ENCODE results near the gene PODN.

Gene PODN

DNA sequence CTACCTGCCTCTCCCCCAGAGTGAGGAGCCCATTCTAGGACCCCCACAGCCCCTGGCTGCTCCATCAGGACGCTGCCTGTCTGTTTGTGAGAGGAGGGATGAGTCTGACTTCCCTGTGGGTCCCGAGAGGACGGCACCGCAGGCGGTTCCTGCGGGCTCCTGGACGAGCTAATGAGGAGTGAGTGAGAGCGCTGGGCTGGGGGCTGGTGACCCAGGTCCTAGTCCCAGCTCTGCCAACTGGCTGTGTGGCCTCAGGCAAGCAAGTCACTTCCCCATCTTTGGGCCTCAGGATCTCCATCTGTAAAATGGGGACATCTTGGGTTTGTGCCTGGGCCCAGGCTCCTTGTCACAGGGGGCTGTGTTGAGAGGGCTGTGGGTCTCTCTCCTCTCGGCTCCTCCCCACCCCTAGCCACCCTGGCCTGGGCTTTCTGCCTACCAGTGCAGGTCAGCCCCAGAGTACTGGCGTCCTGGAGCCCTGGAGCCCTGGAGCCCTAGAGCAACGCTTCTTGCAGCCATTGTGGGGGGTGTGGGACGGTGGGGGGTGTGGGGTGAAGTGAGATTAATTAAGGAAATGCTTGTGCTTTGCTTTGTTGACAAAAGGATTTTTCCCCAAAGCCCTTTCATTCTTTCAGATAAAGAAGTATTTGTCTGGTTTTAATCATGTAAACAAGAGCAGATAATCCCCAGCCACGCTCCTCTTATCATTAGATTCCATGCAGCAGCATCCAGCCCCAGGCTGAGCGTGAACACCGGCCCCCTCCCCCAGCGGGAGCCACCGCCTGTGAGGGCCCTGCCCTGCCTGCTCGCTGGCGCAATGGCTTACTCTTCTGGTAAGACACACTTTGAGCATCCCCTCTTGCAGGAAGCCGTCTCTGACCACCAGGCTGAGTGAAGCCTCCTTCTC is 53.6 kb downstream of the PODN start:
- peak; percentile 73 for DNase-seq

DNA sequence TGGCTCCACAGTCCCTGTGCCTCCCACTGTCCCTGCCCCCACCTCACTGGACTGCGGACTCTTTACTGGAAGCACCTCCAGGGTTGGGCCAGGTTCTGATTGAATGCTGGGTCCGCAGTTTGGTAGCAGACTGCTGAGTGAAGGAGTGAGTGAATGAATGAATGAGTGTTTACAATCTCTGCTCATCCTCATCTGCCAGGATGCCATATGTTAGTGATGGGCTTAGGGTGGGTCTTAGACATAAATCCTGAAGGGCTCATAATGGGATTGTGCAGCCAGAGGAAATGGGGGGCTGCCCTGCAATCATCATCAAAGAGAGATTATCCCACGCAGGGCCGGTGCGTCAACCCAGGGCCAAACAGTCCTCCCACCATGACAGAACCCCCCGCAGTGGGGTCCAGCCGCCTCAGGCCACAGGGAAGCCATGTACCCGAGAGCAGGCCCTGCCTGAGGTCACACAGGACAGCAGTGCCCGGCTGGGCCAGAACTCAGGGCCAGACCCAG is 54.3 kb downstream of the PODN start:
- DNase-seq = no peak

DNA sequence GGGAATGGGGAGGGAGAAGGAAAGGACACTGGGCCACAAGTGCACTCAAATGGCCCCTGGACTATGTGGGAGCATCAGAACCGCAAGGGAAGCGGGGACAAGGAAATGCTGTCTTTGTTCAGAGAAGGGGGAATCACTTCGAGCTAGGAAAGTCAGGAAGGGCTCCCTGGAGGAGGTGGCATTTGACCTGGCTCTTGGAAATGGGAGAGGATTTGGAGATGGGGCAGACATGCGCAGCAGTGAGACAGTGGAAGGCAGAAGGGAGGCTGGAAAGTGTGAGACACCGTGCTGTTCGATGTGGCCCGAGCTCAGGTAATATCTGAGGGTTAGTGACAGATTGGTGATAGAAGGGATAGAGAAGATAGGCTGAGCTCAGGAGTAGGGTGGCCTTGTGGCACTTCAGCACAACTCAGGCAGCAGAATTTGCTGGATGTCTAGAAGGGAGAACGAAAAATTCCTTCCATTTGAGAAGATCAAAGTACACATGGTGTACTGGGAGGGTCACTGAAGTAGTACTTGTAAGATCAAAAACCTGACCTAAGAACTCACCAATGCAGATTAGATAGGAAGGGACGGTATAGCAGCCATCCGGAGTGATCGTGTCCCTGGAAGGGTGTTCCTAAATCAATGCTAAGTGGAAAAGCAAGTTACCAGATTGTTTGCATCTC is 55.1 kb downstream of the PODN start:
- no peak for DNase-seq

DNA sequence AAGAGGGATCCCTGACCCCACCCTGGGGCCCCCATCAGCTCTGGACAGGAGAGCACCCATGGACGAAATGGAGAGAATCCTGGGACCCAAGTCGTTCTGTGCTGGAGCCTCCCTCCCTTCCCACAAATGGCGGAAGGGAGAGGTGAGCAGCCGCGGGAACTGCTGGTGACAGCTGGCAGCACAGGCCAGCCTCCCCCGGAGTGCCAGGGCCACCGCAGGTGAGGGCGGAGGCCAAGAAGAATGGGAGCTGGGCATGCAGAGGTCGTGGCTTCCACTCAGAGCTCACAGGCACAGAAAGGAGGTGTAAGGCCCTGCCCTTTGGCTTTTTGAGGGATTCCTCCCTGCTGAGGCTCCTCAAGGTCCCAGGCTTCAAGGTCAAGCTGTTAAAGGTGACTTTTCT is 55.8 kb downstream of the PODN start:
- no peak for DNase-seq

DNA sequence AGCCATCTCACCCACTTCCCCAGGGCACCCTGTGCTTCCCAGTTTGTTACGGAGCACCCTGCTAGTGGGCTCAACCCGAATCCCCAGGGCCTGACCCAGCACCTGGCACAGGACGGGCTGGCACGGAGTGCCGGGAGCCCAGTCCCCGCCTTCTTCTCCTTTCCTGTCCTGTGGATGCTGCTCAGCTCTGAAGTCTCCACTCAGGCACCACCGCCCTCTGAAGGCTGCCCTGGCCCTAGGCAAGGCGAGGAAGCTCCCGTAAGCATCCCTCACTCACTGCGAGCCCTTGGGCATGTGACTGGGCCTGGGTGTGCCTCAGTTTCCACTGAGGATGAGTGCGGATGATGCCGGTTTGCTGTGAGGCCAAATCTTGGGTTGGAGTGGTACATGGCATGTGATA is 58.6 kb downstream of the PODN start:
- DNase-seq = no peak

DNA sequence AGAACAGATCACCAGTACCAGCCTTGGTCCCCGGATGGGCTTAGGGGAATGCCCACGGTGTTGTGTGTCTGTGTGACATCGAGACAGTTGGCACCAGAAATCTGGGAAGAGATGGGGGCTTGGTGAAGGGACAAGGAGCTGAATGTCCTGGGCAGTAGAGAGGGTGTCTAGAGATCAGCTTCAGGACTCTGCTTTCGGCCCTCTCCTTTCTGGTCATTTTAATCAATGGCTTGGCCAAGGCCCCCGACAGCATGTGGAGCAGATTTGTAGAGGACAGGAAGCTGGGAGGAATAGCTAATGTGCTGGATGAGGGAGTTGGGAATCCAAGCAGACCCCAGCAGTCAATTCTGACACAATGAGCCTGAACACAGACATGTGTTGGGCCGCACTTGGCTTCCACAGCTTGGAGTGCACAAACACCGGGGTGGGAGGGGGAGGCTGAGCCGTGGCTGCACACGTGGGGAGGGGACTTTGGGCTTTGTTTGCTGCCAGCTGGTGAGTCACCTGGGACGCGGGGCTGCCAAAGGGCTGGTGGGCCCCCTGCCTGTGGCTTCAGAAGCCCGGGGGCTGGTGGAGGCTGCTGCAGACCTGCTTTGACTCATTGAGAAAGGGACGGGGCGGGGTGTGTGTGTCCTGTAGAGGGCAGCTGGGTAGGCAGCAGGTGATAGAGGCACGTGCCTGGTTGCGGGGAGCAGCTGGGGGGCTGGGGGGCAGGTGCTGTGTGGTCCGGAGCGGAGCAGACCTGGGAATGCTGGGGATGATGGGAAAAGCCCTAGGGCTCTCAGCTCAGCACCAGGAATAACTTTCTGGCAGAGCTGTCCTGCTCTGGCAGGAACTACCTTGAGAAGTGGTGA is 59.5 kb downstream of the PODN start:
- peak; percentile 34 for DNase-seq

DNA sequence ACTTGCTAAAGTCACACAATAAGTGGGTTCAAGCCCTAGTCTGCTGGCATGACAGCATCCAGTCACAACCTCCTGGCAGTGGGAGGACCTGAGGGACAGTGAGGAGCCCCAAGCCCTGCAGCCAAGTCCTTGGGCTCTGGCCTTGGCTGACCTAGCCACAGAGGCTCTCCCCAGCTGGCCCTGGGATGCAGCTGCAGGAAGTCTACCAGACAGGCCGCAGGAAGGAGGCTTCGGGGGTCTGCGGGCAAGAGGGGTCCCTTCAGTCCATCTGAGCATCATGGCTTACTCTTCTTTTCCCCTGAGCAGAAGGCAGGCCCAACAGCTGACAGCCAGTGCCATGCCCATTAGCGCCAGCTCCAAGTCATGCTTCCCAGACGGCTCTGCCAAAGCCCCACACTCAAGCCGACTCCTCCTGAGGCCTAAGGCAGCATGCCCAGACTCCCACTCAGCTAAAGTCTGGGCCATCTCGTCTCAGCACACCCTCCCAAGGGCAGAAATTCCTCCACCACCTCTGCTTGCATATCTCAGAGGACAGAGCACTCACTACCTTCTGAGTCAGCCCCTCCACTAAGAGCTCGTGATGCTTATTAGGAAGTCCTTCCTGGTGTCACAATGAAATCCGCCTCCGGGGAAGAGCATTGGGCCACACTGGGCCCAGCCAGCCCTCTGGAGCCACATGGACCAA is 60.3 kb downstream of the PODN start:
- DNase-seq = no peak

DNA sequence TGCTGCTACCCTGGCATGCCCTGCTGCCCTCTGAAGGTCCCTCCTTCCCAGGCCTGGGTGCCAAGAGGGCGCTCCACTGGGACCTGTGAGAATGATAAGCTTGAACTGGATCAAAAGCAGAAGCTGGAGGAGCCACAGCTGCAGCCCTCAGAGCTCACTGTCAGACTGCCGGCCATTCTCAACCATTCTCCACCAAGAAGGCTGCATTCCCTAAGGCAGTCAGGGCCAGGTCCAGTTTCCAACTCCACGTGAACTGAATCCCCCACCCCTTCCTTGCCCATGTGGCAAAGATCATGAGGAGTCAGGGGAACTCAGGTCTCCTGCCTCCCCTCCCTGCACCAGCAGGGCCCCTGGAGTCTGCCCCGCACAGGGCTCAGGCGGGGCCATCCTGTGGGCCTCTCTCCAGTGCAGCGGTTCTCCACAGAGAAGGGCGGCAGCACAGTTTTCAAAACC is 61.0 kb downstream of the PODN start:
- no peak for DNase-seq

DNA sequence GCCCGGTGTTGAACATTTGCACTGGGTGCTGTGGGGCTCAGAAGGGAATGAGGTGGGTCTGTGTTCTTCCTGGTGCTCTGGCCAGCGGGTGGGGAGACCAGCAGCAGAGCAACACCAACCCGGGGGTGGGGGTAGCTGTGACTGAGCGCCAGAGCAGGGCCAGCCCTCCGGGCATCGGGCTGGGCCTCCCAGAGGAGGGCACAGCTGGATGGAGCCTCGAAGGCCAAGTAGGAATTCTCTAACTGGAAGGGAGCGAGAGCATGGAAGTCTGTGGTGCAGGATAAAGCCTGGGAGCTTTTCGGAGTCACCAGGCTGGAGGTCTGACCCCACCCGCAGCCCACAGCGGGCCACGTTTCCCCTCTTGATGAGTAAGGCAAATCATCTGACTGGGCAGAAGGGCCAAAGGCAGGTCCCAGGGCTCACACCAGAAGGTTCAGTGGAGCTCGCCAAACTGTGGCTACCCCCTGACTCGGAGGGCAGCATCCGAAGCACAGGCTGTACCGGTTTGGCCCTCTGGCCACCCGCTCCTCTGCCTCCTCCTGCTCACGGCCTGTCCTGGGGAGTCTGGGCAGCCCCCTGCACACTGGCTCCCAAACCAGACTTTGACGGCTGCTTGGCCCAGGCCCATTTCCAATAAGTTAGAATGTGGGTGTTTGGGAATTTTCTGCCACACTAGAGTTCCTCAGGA is 61.6 kb downstream of the PODN start:
- no peak for DNase-seq

DNA sequence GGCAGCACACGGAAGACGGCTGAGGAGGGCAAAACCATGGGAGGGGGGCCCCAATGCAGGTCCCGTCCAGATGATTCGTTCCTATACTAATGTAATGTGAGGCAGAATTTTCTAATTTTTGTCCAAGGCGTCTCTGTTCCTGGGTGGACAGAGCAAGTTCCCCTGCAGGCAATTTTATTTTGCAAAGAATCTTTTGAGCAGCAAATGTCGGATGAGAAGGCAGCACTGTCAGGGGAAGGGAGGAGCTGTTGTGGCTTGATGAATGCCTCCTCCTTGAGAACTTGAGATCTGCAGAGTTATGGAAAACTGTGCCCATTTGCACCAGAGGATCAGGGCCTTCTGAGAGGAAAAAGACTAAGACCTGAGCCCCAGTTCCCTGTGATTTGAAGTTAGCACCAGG is 63.1 kb downstream of the PODN start:
- no peak for DNase-seq

DNA sequence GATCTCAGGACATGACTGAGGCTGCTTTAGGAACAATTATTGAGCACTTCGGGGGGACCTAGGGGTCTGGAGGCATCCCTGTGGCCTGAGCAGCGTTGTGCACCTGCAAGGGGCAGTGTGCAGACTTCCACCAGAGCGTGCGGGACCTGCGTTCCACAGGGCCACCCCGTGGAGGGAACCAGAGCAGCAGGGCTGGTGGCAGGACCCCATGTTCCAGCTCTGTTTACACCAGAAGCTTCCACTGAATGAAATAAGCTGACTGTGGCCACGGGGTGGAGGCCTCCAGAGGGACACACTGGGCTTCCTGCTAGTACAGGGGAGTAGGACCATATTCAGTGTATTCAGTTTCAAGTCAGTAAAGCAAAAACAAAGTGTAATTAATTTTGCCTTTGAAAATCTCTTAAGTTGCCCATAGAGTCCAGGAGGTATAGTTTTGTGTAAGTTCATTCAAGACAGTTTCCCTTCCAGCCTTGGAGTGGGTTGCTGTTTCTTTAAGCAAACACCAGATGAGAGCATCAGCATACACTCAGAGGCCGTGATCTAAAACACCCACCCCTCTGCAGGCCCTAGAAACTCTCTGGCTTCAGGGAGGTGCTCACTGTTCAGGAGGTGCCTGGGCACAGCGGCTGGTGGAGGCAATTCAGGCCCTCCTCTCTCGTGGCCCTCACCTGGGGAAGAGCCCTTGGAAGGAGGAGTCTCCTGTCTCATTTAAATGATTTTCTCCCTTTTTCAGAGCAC is 63.8 kb downstream of the PODN start:
- DNase-seq = peak; percentile 24

DNA sequence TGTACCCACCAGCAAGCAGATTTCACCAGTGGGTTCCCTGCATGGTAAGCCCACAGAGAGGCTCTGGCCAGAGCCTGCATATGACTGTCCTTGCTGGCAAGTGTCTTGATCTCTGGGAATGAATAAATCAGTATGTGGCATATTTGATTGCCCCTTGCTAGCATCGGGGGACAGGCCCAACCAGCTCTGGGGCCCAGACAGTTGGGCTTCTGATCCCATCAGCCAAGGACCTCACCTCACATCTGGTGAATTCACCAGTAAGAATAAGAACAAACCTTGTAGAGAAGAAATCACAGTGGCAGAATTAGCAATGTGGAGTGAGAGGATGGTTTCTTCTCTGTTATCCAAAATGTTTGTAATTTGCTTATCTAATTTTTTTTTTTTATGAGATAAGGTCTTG is 64.5 kb downstream of the PODN start:
- no peak for DNase-seq

DNA sequence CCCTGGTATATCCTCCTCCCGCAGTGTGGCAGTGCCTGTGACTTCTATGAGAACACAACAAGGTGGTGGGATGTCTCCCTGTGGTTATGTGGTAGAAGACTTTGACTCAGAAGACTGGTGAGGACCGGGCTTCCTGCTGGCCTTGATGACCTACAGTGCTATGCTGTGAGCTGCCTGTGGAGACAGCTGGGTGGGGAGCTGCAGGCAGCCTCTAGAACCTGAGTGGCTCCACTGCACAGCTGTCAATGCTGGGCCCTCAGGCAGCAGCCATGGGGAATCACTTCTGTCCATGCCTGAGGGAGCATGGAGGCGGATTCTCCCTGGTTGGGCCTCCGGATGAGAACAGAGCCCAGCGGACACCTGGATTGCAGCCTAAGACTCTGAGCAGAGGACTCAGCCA is 65.5 kb downstream of the PODN start:
- peak; percentile 26 for DNase-seq

DNA sequence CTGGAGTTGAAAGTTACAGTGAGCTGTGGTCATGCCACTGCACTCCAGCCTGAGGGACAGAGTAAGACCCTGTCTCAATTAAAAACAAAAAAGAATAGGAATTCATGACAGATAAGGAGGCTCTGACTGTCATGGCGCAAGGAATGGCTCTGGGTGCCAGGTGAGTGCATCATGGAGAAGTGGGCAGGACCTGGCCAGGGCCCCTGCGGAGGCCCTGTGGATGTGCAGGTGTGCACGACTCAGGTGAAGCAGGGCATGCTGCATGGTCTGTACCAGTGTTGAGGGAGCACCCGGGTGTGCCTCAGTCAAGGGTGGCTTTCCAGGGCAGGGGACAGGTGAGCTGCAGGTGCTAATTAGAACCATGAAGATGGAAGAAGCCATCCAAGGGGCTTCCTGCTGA is 66.4 kb downstream of the PODN start:
- no peak for DNase-seq

DNA sequence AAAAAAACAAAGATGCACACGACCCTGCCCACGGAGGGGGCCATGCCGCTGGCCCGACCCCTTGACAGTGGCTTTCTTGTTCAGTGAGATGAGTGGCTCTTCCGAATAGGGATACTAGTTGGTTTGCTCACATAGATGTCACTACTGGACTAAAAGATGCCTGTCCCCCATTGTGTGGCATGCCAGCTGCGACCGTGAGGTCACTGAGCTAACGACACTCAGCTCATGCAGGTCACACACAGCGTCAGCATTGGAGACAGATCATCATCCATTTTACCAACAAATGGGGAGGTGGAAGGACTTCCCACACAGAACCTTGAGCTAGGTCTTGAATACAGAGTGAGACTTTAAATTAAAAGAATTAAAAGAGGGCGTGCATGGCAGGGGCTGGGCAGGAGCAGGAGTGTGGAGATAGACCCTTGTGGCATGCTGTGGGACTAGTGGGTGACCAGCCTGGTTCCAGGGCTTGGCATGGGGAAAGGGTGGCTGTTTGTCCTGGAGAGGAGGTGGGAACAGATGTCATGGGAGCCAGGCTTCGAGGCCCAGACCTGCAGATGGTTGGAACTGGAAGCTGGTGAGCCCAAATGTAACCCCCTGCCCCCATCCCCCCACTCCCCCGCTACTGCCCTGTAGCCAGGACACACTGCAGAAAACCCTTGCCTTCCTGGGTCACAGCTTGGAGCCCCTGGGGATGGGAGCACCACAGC is 68.0 kb downstream of the PODN start:
- no peak for DNase-seq

DNA sequence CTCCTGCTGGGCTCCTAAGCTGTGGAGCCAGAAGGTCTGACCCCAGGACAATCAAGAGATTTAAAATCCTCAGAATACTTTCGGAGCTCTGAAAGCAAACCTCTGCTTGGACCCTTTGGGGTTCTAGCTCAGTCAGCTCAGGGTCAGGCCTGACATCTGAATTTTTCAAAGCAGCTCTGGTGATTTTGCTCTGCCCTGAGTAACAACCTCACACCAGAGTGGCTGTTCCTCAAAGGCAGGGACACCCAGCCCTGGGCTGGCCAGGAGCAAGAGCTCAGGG is 68.5 kb downstream of the PODN start:
- no peak for DNase-seq

DNA sequence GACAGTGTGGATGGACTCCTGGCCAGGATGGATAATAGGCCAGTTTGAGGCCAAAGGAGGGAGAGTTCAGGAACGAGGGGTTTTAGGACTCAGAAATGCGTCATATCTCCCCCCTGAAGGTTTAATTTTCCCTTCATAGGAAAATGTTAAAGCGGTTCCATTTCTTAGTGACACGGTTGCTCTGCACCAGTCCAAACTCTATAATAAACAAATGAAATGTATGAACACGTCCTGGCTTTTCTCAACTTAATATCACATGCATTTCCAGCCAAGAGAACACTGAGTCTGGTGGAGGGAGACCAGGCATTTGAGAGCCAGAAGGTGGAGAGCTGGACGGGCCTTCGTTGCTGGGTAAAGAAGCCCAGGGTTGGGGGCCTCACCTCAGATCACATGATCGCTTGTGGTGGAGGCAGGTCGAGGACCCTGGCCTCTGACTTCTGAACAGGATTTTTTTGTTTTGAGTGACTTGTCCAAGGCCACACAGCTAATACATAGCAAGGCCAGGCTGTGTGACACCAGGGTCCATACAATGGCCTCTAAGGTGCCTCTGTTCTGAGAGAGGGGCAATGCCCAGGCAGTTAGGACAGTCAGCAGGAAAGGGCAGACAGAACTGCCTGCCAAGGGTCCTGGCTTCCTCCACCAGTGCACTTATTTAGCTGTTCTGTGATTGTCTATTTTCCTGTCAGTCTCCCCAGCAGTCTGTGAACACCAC is 69.0 kb downstream of the PODN start:
- no peak for DNase-seq

DNA sequence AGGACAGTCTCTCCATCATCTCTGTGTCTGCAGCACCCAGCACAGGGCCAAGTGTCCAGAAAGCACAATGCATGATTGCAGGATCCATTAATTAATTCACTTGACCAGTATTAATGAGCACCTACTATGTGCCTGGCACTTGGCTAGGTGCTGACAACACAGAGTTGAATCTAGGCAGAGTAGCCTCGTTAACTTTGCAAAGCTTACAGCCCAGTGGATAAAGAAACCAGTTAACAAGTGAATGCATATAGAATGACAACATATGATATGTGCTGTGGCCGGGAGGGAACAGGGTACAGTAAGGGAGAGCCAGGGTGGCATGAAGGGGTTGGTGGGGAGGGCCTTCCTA is 69.6 kb downstream of the PODN start:
- no peak for DNase-seq

DNA sequence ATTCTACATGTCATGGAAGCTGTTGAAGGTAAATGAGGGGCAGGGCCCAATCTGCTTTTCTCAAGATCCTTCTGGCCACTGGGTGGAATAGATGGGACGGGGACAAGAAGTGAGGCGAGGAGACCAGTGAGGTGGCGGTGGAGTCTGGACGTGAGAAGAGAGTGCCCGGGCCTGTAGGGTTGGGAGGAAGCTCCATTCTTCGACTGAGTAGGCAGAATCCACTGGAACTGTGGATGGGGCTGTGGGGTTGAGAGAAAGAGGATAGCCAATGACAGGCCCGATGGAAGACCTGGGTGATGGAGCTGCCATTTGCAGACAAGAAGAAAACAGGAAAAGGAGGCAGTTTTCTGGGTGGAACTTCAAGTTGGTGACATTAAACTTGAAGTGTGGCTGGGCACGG is 70.2 kb downstream of the PODN start:
- DNase-seq = no peak
